ENCODE measurements around the gene COL26A1. TPM values are rescaled to one million over a fixed set of nuclear protein-coding genes. Genes with fewer than 3 reads are reported as not detected.

The COL26A1 gene
- total RNA-seq, 2 experiments from 2014 or later = not detected

DNA sequence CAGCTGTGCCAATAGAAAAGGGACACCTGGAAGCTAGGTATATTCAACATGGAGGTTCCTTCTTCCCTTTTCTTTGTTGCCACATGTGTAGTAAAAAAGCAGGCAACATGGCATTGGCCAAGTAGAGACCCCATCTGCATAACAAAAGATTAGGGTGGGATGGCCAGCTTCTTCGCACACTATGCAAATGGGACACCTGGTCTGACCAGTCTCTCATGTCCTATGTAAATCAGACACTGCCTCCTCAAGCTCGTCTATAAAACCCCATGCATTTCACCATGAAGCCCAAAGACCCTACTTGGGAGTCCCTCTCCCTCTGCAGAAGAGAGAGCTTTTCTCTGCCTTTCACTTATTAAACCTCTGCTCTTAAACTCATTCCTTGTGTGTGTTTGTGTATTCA, 212.5 kb downstream of the COL26A1 start:
- H3K27me3 Mint-ChIP-seq = peaks cover 21% of the 10 kb centered on the region
- no peak for DNase-seq
- ATAC-seq (ENCODE audit: low read depth) = no peak
- no peak overlapping the region for H3K27ac Mint-ChIP-seq
- H3K36me3 Mint-ChIP-seq = no peaks in the 10 kb centered on the region
- peaks cover 2% of the 10 kb centered on the region for H3K4me1 Mint-ChIP-seq
- H3K4me3 Mint-ChIP-seq = no peak overlapping the region
- POLR2A ChIA-PET = no interaction called here
- H3K9me3 Mint-ChIP-seq = peaks cover 10% of the 10 kb centered on the region

DNA sequence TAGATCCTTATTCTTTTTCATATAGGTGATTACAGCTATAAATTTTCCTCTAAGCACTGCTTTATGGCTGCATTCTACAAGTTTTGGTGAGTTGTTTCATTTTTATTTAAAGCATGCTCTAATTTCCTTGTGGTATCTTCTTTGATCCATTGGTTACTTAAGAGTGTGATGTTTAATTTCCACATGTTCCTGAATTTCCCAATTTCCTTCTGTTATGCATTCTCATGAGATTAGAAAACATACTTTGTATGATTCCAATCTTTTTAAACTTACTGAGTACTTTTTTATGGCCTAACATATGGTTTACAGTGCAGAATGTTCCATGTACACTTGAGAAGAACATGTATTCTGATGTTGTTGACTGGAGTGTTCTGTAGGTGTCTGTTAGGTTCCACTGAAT, 213.0 kb downstream of the COL26A1 start:
- H3K27ac Mint-ChIP-seq = no peak overlapping the region
- H3K9me3 Mint-ChIP-seq = peaks cover 10% of the 10 kb centered on the region
- ATAC-seq (ENCODE audit: low read depth) = no peak
- no peak overlapping the region for H3K4me3 Mint-ChIP-seq
- H3K27me3 Mint-ChIP-seq = peaks cover 21% of the 10 kb centered on the region
- POLR2A ChIA-PET = no interaction called here
- H3K36me3 Mint-ChIP-seq = no peaks in the 10 kb centered on the region
- DNase-seq = no peak
- peaks cover 2% of the 10 kb centered on the region for H3K4me1 Mint-ChIP-seq

DNA sequence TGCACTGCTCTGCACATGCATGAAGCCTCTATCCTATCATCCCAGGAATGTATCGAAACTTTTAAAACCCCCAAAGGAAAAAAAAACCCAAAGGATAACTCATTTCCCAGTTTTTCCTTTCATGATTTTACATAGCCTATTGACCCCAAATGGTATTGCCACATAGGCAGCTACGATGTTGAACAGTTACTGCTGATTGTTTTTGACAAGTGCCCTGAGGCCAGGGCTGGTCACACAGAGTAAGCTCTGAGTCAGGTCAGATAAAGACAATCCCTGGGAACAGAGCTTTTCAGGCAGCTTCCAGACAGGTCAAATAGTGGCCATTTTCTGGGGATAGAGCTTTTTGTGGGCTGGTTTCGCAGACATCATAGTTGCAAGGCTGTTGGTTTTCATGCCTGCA, 214.3 kb downstream of the COL26A1 start:
- Mint-ChIP-seq H3K9me3 (peaks cover 10% of the 10 kb centered on the region), H3K4me1 (peaks cover 2% of the 10 kb centered on the region), H3K27me3 (peaks cover 12% of the 10 kb centered on the region), H3K36me3 (no peaks in the 10 kb centered on the region), H3K4me3 (no peak overlapping the region), H3K27ac (no peak overlapping the region)
- no peak for DNase-seq
- no peak for ATAC-seq (ENCODE audit: low read depth)
- POLR2A ChIA-PET = no interaction called here

DNA sequence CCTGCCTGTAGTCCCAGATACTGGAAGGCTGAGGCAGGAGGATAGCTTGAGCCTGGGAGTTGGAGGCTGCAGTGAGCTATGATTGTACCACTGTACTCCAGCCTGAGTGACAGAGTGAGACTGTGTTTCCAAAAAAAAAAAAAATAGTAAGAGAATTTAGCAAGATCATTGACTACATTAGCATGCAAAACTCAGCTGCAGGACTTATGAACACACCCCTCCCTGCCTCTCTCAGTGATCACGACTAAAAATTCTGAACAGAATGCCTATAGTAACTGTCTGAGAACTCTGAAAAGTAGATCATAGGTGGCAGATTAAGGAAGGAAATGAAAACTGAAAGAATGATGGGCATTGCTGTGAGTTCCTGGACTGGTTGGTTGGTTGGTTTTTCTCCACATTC, 215.9 kb downstream of the COL26A1 start:
- POLR2A ChIA-PET = no interaction called here
- H3K4me3 Mint-ChIP-seq = no peak overlapping the region
- no peak for DNase-seq
- H3K4me1 Mint-ChIP-seq = peaks cover 2% of the 10 kb centered on the region
- ATAC-seq (ENCODE audit: low read depth) = no peak
- H3K27ac Mint-ChIP-seq = no peak overlapping the region
- peaks cover 10% of the 10 kb centered on the region for H3K27me3 Mint-ChIP-seq
- H3K36me3 Mint-ChIP-seq = no peaks in the 10 kb centered on the region
- peaks cover 8% of the 10 kb centered on the region for H3K9me3 Mint-ChIP-seq

DNA sequence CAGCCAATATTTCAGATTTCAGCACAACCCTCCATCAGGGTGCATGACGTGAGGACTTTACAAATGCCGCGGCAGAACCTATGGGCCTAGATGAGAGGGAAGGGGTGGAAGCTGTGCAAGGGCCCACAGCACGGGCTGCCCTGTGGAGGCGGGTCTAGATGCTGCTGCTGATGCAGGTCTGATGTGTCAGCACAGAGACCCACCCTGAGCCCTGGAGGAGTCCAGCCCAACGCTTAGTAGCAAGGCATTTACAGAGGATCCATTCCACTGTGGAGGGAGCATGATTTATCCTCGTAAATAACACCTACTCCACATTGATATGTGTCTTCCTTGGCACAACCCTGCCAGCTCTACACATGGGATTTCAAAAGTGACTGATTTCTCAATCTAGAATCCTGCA, 217.9 kb downstream of the COL26A1 start:
- POLR2A ChIA-PET = no interaction called here
- DNase-seq = no peak
- no peak for ATAC-seq (ENCODE audit: low read depth)
- Mint-ChIP-seq H3K36me3 (no peaks in the 10 kb centered on the region), H3K27ac (no peak overlapping the region), H3K9me3 (peaks cover 5% of the 10 kb centered on the region), H3K4me1 (peaks cover 2% of the 10 kb centered on the region), H3K27me3 (peaks cover 4% of the 10 kb centered on the region), H3K4me3 (no peak overlapping the region)

DNA sequence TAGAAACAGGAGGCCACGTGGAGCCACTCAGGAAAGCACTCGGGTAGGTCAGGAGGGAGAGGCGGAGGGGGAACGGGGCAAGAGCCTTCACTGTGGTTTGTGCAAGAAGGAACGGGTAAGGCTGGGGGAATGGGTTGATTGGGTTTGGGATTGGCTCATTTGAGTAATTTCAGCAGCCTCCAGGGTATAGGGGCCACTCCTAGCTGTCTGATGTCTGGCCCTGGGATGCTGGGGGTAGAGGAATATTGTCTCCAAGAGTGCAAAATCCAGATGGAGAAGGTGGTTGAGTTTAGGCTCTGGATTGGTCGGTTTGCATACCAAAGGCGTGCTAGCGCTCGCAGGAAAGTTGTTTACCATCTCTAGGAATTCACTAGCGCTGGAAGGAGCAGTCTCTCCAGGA, 219.2 kb downstream of the COL26A1 start:
- Mint-ChIP-seq H3K4me3 (no peak overlapping the region), H3K36me3 (no peaks in the 10 kb centered on the region), H3K27me3 (peaks cover 4% of the 10 kb centered on the region), H3K27ac (no peak overlapping the region), H3K9me3 (peaks cover 5% of the 10 kb centered on the region), H3K4me1 (peaks cover 2% of the 10 kb centered on the region)
- ATAC-seq (ENCODE audit: low read depth) (no peak), DNase-seq (no peak)
- POLR2A ChIA-PET = interaction anchor here (0.5 kb wide), 1 partner anchor 119 kb away, joined by 4 read pairs; no protein-coding TSS in a partner anchor

DNA sequence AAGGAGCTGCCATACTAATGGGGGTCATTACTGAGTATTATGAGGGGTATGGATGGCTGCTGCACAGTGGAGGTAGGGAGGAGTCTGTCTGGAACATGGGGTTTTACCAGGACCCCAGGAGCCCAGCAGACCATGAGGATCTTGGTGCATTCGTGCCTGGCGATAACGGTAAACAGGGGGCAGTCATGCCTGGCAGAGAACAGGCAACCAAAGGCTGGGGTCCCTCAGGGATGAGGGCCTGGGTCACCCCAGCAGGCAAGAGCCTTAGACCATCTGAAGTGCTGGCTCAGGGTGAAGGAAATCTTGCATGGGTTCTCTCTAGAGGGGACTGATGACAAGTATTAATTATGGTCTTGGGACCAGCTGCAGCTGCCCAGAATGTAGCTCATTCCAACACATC, 220.3 kb downstream of the COL26A1 start:
- DNase-seq (no peak), ATAC-seq (ENCODE audit: low read depth) (no peak)
- Mint-ChIP-seq H3K27ac (no peak overlapping the region), H3K4me3 (no peak overlapping the region), H3K9me3 (peaks cover 5% of the 10 kb centered on the region), H3K4me1 (peaks cover 2% of the 10 kb centered on the region), H3K36me3 (no peaks in the 10 kb centered on the region), H3K27me3 (peaks cover 4% of the 10 kb centered on the region)
- POLR2A ChIA-PET = no interaction called here

DNA sequence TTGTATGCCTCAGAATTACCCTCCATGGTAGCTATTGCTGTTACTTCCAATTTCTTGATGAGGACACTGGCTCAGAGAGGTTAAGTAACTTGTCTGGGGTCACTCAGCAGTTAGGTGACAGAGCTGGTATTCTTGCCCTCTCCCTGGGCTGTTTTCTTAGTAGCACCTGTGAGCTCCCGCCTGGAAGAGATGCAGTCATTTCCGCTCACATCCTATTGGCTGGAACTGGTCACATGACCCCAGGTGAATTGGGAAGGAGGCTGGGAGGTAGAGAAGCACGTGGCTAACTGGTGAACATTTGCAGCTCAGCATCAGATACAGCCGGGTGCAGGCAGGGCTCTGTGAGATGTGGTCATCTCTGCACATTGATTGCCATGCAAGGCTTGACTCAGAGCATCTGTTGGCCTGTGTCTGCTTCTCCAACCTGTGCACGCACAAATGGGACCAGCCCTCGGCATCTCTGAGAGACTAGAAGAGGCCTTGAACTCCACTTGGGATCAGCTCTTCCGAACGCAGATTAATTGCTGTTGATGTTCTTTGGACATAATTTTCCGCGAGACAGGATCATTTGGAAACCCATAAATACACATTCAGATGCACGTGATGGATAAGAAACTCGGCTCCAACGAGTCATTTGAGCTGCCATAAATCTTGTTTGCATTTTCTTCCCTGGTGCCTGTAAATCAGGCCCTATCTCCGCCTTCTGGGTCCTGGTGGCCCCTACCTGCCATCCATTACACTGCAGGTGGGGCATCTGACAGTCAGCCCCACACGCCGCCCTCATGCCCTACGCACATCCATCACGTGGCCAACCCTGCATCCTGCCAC, 223.6 kb downstream of the COL26A1 start:
- ATAC-seq (ENCODE audit: low read depth) (no peak), DNase-seq (no peak)
- Mint-ChIP-seq H3K36me3 (no peaks in the 10 kb centered on the region), H3K9me3 (peaks cover 3% of the 10 kb centered on the region), H3K27me3 (peaks cover 4% of the 10 kb centered on the region), H3K4me1 (no peaks in the 10 kb centered on the region), H3K27ac (no peak overlapping the region), H3K4me3 (no peak overlapping the region)
- POLR2A ChIA-PET = no interaction called here

DNA sequence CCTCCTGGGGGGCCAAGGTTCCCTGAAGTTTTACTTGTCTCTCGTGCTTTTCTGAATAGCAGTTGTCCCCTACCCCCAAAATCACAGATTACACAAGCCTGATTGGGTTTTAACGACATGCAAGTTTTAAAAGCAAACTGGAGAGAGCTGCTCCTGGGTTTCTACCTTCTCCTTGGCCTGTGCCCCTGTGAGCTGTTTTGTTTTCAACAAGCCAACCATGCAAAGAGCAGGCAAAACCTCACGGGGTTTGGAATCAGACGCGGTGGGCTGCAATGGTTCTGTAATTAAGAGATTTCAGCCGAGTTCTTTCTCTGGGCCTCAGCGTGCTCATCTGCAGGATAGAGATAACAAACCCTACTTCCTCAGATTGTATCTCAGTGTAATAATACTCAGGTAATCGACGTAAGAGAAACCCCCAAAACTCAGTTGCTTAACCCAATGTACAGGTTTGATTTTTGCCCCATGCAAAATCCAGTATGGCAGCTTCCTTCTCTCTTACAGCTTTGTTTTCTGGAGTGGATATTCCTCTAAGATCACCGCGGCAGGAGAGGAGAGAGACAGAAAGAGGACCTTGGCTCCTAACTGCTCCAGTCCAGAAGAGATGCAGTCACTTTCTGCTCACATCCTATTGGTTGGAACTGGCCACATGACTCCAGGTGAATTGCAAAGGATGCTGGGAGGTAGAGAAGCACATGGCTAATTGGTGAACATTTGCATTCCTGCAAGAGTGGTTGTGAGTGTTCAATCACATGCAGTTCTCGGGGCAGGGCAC, 224.4 kb downstream of the COL26A1 start:
- no peak overlapping the region for H3K4me3 Mint-ChIP-seq
- DNase-seq = no peak
- peaks cover 4% of the 10 kb centered on the region for H3K27me3 Mint-ChIP-seq
- H3K27ac Mint-ChIP-seq = no peak overlapping the region
- POLR2A ChIA-PET = no interaction called here
- no peak for ATAC-seq (ENCODE audit: low read depth)
- no peaks in the 10 kb centered on the region for H3K4me1 Mint-ChIP-seq
- H3K9me3 Mint-ChIP-seq = peaks cover 3% of the 10 kb centered on the region
- no peaks in the 10 kb centered on the region for H3K36me3 Mint-ChIP-seq

DNA sequence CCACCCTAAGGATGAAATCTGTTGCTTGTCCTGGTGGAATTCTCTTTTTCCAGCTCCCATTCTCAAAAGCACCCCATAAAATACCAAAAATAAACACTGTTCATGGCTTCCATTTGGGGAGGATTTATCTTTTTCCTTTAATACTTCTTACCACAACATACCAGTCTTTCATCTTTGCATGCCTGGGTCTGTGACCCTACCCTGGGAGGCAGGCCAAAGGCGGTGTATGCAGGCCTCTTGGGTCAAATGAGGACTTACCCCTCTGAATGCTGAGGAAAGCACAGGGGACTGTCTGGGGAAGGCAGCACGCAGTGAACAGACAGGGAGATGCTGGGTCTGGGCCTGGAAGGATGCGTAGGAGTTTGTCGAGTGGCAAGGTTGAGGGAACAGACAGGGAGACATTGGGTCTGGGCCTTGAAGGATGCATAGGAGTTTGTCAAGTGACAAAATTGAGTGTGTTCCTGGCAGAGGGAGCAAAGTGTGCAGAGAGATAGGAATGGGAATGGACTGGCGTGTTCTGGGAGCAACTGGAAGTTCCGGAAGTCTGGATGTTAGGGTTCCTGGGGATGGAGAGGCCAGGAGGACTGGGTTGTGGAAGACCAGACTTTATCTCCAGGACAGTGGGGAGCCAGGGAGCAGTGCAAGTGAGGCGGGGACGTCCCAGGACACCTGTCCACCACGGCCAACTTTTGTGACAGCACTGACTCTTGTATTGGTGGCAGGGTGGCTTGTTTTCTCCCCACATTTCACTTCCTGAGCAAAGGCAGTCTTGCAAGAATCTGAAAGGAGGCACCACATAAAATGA, 225.7 kb downstream of the COL26A1 start:
- POLR2A ChIA-PET = no interaction called here
- Mint-ChIP-seq H3K9me3 (no peaks in the 10 kb centered on the region), H3K27ac (no peak overlapping the region), H3K36me3 (no peaks in the 10 kb centered on the region), H3K4me3 (no peak overlapping the region), H3K27me3 (no peaks in the 10 kb centered on the region), H3K4me1 (no peaks in the 10 kb centered on the region)
- ATAC-seq (ENCODE audit: low read depth) (no peak), DNase-seq (no peak)

DNA sequence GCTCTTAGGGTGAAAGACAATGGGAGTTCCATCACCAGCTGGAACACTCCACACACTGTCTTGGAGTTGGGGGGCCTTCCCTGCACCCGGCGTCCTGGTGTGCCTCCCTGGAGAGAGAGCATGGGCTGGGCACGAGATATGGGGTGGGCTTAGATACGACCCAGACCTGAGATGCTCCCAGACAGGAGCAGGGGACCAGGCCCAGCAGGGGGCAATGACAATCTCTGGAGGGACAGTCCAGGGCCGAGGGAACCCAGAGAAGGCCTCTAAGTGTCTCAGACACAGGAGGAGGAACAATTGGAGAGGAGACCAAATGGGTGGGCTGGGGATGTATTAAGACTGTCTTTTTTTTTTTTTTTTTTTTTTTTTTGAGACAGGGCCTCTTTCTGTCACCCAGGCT, 226.4 kb downstream of the COL26A1 start:
- H3K27ac Mint-ChIP-seq = no peak overlapping the region
- H3K9me3 Mint-ChIP-seq = no peaks in the 10 kb centered on the region
- no peaks in the 10 kb centered on the region for H3K4me1 Mint-ChIP-seq
- no peaks in the 10 kb centered on the region for H3K27me3 Mint-ChIP-seq
- H3K4me3 Mint-ChIP-seq = no peak overlapping the region
- ATAC-seq (ENCODE audit: low read depth) (no peak), DNase-seq (no peak)
- POLR2A ChIA-PET = no interaction called here
- H3K36me3 Mint-ChIP-seq = no peaks in the 10 kb centered on the region

DNA sequence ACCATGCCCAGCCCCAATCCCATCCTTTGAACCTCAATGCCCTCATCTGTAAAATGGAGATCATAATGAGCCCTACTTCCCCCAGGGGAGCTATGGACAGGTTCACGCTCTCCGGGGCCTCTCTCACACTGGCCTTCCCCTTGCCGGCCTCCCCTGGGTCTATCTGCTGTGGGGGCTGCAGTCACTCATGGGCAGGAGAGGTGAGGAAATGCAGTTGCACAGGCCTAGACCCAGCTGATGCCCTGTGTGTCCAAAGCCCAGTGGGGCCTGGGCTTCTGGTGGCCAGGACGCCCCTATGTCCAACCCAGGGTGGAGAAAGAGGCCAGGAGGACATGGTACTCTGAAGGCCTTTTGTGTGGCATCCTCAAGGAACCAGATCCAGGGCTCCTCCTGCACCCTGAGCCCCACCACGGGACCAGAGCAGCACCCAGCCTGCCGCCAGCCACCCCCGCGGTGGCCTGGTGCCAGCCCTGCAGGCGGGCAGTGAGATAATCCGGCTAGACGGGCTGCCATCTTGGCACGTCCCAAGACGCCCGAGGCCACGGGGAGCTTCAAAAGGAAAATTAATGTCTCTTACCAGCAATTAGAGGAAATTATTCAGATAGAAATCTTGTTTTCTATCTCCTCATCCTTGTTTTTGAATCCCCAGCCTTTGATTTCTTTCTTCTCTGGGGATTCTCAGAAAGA, 227.4 kb downstream of the COL26A1 start:
- no peak for DNase-seq
- H3K27ac Mint-ChIP-seq = no peak overlapping the region
- ATAC-seq (ENCODE audit: low read depth) = no peak
- no peaks in the 10 kb centered on the region for H3K36me3 Mint-ChIP-seq
- no peaks in the 10 kb centered on the region for H3K4me1 Mint-ChIP-seq
- no peaks in the 10 kb centered on the region for H3K27me3 Mint-ChIP-seq
- no peak overlapping the region for H3K4me3 Mint-ChIP-seq
- POLR2A ChIA-PET = no interaction called here
- no peaks in the 10 kb centered on the region for H3K9me3 Mint-ChIP-seq

All from activated naive CD8-positive, alpha-beta T cell treated with anti-CD3 and anti-CD28 coated beads, Interleukin-2, amount 10 ng/mL, durations not matched to agents 7 days and 5 days (primary cell).